Cardiac septum (tissue), 1 donor: ENCODE measurements around the gene TDRD3. TPM values are rescaled to one million over a fixed set of nuclear protein-coding genes. Genes with fewer than 3 reads are reported as not detected.

Experiments used
- DNase-seq: peaks from one replicate; pipeline ENCODE4 v3.0.0-alpha.2; 2020; ENCODE audit warnings: low spot score
- intact Hi-C: fragments of 100-400 bp; cut with DNase I; formaldehyde crosslinking; loops from one replicate; pipeline ENCODE4 v1.14.0; 2022
- total RNA-seq: library from RNA; stranded (reverse); fragmentation: NEBNext Ultra II Directional; extraction: Animal tissue kit (Norgen Biotek cat#: 25700); gene quantifications from one replicate; pipeline ENCODE4 v1.2.1, GENCODE V29; 2021
- donor health status: DM: no; HTN: no; CAD: no.

TDRD3 gene
- total RNA-seq, 1 donor from 2014 or later = 47.8 TPM

GRCh38 chr13:60617991-60618733, 221.1 kb downstream of the TDRD3 start:
- intact Hi-C loops = no loop called here
- DNase-seq = no peak

- no peak for DNase-seq
- intact Hi-C loops = no loop called here
Observed at GRCh38 chr13:60619461-60619860, 222.4 kb downstream of the TDRD3 start.

GRCh38 chr13:60620611-60621395, 223.8 kb downstream of the TDRD3 start:
- intact Hi-C loops = no loop called here
- DNase-seq = no peak

GRCh38 chr13:60623151-60623550, 226.1 kb downstream of the TDRD3 start:
- intact Hi-C loops = no loop called here
- DNase-seq = no peak

Other genes starting within 250 kb of the TDRD3 start
- 0.38 TPM for gene DIAPH3, start 233.3 kb upstream of the TDRD3 start, total RNA-seq